H1 (cell line): ENCODE results near the gene TENT4A. TPM values are rescaled to one million over a fixed set of nuclear protein-coding genes. Genes with fewer than 3 reads are reported as not detected.
A peak's percentile ranks its signal among the peaks of the same experiment; 100 is the strongest.

ENCODE experiments used
- CTCF ChIA-PET: fragments of 300-600 bp; sonication (Branson Sonifier 250); formaldehyde crosslinking; loops from one replicate; lab custom pipeline; 2021; ENCODE audit not compliant: partially characterized antibody; lab: Charles Lee
- POLR2A ChIA-PET: fragments of 300-600 bp; sonication (Branson Sonifier 250); formaldehyde crosslinking; loops from one replicate; lab custom pipeline; 2021; ENCODE audit warnings: inconsistent platforms; ENCODE audit not compliant: partially characterized antibody; lab: Charles Lee
- DNase-seq, 2 experiments: peaks; one replicate each; pipeline versions ENCODE4 v3.0.0 to v3.0.0-alpha.2; 2010 to 2022; ENCODE audit warnings: low spot score in 2 of 2, low read depth in 1 of 2, mixed read lengths in 1 of 2
- FAIRE-seq: peaks from 2 replicates; lab custom pipeline; 2011; peaks lifted over from hg19 to GRCh38; lab: Jason Lieb, UNC
- H2AFZ ChIP-seq: 2 replicates; pipeline ENCODE4 v1.8.1; 2012; ENCODE audit warnings: low read length, inconsistent platforms
- H2AK5ac ChIP-seq: 2 replicates; pipeline ENCODE4 v1.6.1; 2013; ENCODE audit warnings: low read depth, low read length
- H2BK120ac ChIP-seq: replicated peaks from 2 replicates; pipeline ENCODE3; 2013; ENCODE audit warnings: low read depth, low read length, inconsistent platforms
- H2BK12ac ChIP-seq: 2 replicates; pipeline ENCODE4 v1.6.1; 2013; ENCODE audit warnings: low read depth, low read length
- H2BK15ac ChIP-seq: 2 replicates; pipeline ENCODE4 v1.6.1; 2013; ENCODE audit warnings: low read length
- H2BK20ac ChIP-seq: 2 replicates; pipeline ENCODE4 v1.6.1; 2013; ENCODE audit warnings: low read length
- H2BK5ac ChIP-seq: 2 replicates; pipeline ENCODE4 v1.6.1; 2013; ENCODE audit warnings: low read depth, low read length
- H3K14ac ChIP-seq: 2 replicates; pipeline ENCODE4 v1.6.1; 2013; ENCODE audit warnings: inconsistent platforms; ENCODE audit not compliant: insufficient read length
- H3K18ac ChIP-seq: 2 replicates; pipeline ENCODE4 v1.6.1; 2013; ENCODE audit warnings: low read length; ENCODE audit errors: extremely low read depth
- H3K23ac ChIP-seq: 2 replicates; pipeline ENCODE4 v1.6.1; 2013; ENCODE audit warnings: inconsistent platforms; ENCODE audit not compliant: insufficient read length
- H3K23me2 ChIP-seq: 2 replicates; pipeline ENCODE4 v1.6.1; 2013; ENCODE audit warnings: low read depth, low read length
- H3K27ac ChIP-seq: 2 replicates; pipeline ENCODE4 v1.6.1; 2011; ENCODE audit warnings: low read depth, low read length, inconsistent platforms
- H3K27me3 ChIP-seq, 4 experiments: replicated peaks in 1 of 4; 1 replicate in 1 of 4; 2 replicates in 3 of 4; pipeline versions ENCODE4 v1.6.1 to v1.8.1; 2011 to 2013; ENCODE audit warnings: low read length in 3 of 4, mild to moderate bottlenecking in 3 of 4, inconsistent platforms in 2 of 4, mixed read lengths in 2 of 4, moderate library complexity in 1 of 4; ENCODE audit not compliant: control insufficient read depth in 3 of 4, insufficient read depth in 3 of 4; ENCODE audit errors: extremely low read depth in 1 of 4
- H3K36me3 ChIP-seq, 4 experiments: 2 replicates each; pipeline versions ENCODE4 v1.6.1 to v1.8.1; 2011 to 2013; ENCODE audit warnings: mild to moderate bottlenecking in 4 of 4, low read length in 3 of 4, moderate library complexity in 2 of 4, control low read depth in 1 of 4, inconsistent platforms in 1 of 4; ENCODE audit not compliant: insufficient read depth in 4 of 4, control insufficient read depth in 2 of 4
- H3K4ac ChIP-seq: replicated peaks from 2 replicates; pipeline ENCODE3; 2013; ENCODE audit warnings: low read length, low read depth, mixed read lengths, inconsistent platforms; ENCODE audit not compliant: insufficient read length
- H3K4me1 ChIP-seq, 4 experiments: replicated peaks in 1 of 4; 1 replicate in 1 of 4; 2 replicates in 3 of 4; pipeline versions ENCODE4 v1.6.1 to v1.8.1; 2011 to 2013; ENCODE audit warnings: low read length in 3 of 4, inconsistent platforms in 2 of 4, mixed read lengths in 1 of 4; ENCODE audit not compliant: insufficient read depth in 4 of 4, control insufficient read depth in 3 of 4
- H3K4me2 ChIP-seq, 2 experiments: 2 replicates each; pipeline versions ENCODE4 v1.6.1 to v1.8.1; 2011 to 2013; ENCODE audit warnings: low read depth in 2 of 2, low read length in 2 of 2, control low read depth in 1 of 2, inconsistent platforms in 1 of 2, mild to moderate bottlenecking in 1 of 2; ENCODE audit not compliant: insufficient read depth in 1 of 2
- H3K4me3 ChIP-seq, 4 experiments: fragments of 200-600, 300-600 bp in 1 of 4; sonication (generic), shearing (Covaris generic), sonication (Bioruptor Twin) in 1 of 4; 2 replicates each; pipeline versions ENCODE4 v1.5.1 to v1.8.1; 2011 to 2016; ENCODE audit warnings: low read length in 4 of 4, low read depth in 3 of 4, control low read depth in 2 of 4, inconsistent platforms in 2 of 4, mild to moderate bottlenecking in 2 of 4, mixed read lengths in 1 of 4, moderate library complexity in 1 of 4; ENCODE audit not compliant: insufficient read depth in 2 of 4; ENCODE audit errors: extremely low read depth in 1 of 4
- H3K56ac ChIP-seq: replicated peaks from 2 replicates; pipeline ENCODE3; 2013; ENCODE audit warnings: low read depth, mild to moderate bottlenecking, mixed read lengths, low read length, inconsistent platforms; ENCODE audit not compliant: insufficient read length
- H3K79me1 ChIP-seq: 2 replicates; pipeline ENCODE4 v1.6.1; 2013; ENCODE audit warnings: low read depth, low read length, control low read depth
- H3K79me2 ChIP-seq, 2 experiments: 2 replicates each; pipeline versions ENCODE4 v1.6.1 to v1.8.1; 2012 to 2013; ENCODE audit warnings: low read length in 2 of 2, mild to moderate bottlenecking in 2 of 2, inconsistent platforms in 1 of 2; ENCODE audit not compliant: insufficient read depth in 2 of 2, control insufficient read depth in 1 of 2
- H3K9ac ChIP-seq, 4 experiments: replicated peaks in 1 of 4; 1 replicate in 1 of 4; 2 replicates in 3 of 4; pipeline versions ENCODE4 v1.6.1 to v1.8.1; 2011 to 2013; ENCODE audit warnings: low read depth in 3 of 4, low read length in 3 of 4, control low read depth in 2 of 4, mild to moderate bottlenecking in 2 of 4, moderate library complexity in 2 of 4, inconsistent platforms in 1 of 4; ENCODE audit errors: extremely low read depth in 1 of 4
- H3K9me3 ChIP-seq, 2 experiments: 2 replicates each; pipeline versions ENCODE4 v1.6.1 to v1.8.1; 2012 to 2013; ENCODE audit warnings: mild to moderate bottlenecking in 2 of 2, moderate library complexity in 2 of 2, control low read depth in 1 of 2, inconsistent platforms in 1 of 2, low read depth in 1 of 2, low read length in 1 of 2, mixed read lengths in 1 of 2; ENCODE audit not compliant: insufficient read depth in 2 of 2
- H4K20me1 ChIP-seq, 2 experiments: replicated peaks in 1 of 2; 2 replicates each; pipeline versions ENCODE3 to v1.8.1; 2011 to 2013; ENCODE audit warnings: inconsistent platforms in 2 of 2, low read length in 2 of 2, mild to moderate bottlenecking in 1 of 2; ENCODE audit not compliant: insufficient read depth in 2 of 2, control insufficient read depth in 1 of 2
- H4K5ac ChIP-seq: 2 replicates; pipeline ENCODE4 v1.6.1; 2013; ENCODE audit warnings: low read length, low read depth, mixed read lengths, inconsistent platforms; ENCODE audit not compliant: insufficient read length
- H4K8ac ChIP-seq: 2 replicates; pipeline ENCODE4 v1.8.0; 2013; ENCODE audit warnings: mild to moderate bottlenecking, moderate library complexity, low read length, inconsistent platforms; ENCODE audit not compliant: insufficient read depth; ENCODE audit errors: extremely low read depth
- H4K91ac ChIP-seq: replicated peaks from 2 replicates; pipeline ENCODE3; 2013; ENCODE audit warnings: low read length, mixed read lengths, inconsistent platforms; ENCODE audit not compliant: insufficient read length
- ATF2 ChIP-seq: IDR thresholded peaks from 2 replicates; pipeline ENCODE4 v1.6.1; 2012; ENCODE audit warnings: low read length, inconsistent platforms
- MAX ChIP-seq: IDR thresholded peaks from 2 replicates; pipeline ENCODE4 v1.6.1; 2012; ENCODE audit warnings: inconsistent platforms
- WGBS, 2 experiments: shearing (Covaris generic) in 1 of 2; methylation state at CpG; one replicate each; pipeline versions ENCODE4 v1.1.6 to v1.1.7; 2013 to 2015; ENCODE audit warnings: low lambda C conversion rate in 2 of 2, mixed read lengths in 2 of 2, inconsistent platforms in 1 of 2, low coverage in 1 of 2, missing lambda C conversion rate in 1 of 2; ENCODE audit not compliant: insufficient replicate concordance in 2 of 2, insufficient coverage in 1 of 2, insufficient read length in 1 of 2; ENCODE audit errors: extremely low coverage in 1 of 2, missing lambda C conversion rate in 1 of 2; 5-methylcytosine and 5-hydroxymethylcytosine counted together
- polyA plus RNA-seq, 7 experiments: library from polyadenylated mRNA; depleted of rRNA in 3 of 7; stranded (reverse) in 5 of 7; unstranded in 2 of 7; fragments of >200 nt in 5 of 7; fragments of 200-250 nt in 2 of 7; gene quantifications; 1 replicate in 5 of 7; 2 replicates in 1 of 7; 4 replicates in 1 of 7; pipeline versions ENCODE4 v1.2.1 to v1.2.3, GENCODE V29; 2011 to 2013; ENCODE audit warnings: missing spikeins in 2 of 7, mixed read lengths in 2 of 7
- total RNA-seq: library from RNA; stranded (reverse); fragmentation: NEBNext Ultra II Directional; extraction: Animal tissue kit (Norgen Biotek cat#: 25700); gene quantifications from 2 replicates; pipeline ENCODE4 v1.2.1, GENCODE V29; 2021

Gene TENT4A
- total and polyA plus RNA-seq, 2 of the 8 experiments (the other 6 are each of a cell fraction or from before 2014, with no cell fraction given): 8.9 to 25.1 TPM

DNA sequence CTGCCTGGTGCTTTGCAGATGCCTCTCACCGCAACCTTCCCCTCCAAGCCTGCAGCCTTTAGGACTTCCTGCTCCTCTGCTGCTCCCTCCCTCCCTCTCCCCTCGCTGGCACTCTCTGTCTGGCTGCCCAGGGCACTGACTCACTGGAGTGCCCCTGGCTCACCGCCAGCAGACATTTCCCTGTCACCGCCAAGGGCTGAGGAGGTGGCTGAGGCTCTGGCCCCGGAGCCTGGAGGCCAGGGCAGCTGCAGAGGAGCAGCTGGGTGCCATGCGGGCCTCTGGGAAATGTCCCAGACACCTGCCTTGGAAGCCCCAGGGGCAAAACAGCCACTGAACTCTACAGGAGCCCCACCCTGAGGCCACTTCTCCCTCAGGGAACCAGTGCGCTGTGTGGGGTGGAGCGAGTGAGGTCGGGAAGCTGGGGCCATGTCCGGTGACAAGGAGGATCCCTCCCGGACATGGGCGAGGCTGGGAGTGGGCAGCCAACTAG is 53.4 kb downstream of the TENT4A start:
- Histone ChIP-seq H3K23me2 (peaks cover 2% of the 10 kb centered on the region; the same call in 1 of the 2 replicates), H4K5ac (no peak overlapping the region), H2BK12ac (peak overlapping the region; percentile 50; the same call in 1 of the 2 replicates), H2BK20ac (no peak overlapping the region), H3K79me2 (no peaks in the 10 kb centered on the region), H3K4me1 (peaks cover 0 to 2% (median 1%) of the 10 kb centered on the region in 4 experiments; a peak in 2 of 7 replicates), H4K20me1 (no peaks in the 10 kb centered on the region), H2AFZ (no peak overlapping the region), H3K56ac (no peak overlapping the region), H2AK5ac (no peak overlapping the region), H3K27me3 (no peaks in the 10 kb centered on the region), H3K27ac (no peak overlapping the region), H3K9ac (no peak overlapping the region), H3K36me3 (no peaks in the 10 kb centered on the region), H4K91ac (no peak overlapping the region), H3K4me3 (no peak overlapping the region), H4K8ac (peak overlapping the region; percentile 35; the same call in 1 of the 2 replicates), H2BK120ac (no peak overlapping the region), H3K23ac (no peak overlapping the region), H2BK15ac (0 out of 2 replicates have a peak overlapping the region, but pooled peaks have one; percentile 29), H2BK5ac (no peak overlapping the region), H3K79me1 (no peaks in the 10 kb centered on the region), H3K14ac (no peak overlapping the region), H3K9me3 (no peaks in the 10 kb centered on the region), H3K18ac (no peak overlapping the region; the same call in 1 of the 2 replicates), H3K4ac (no peak overlapping the region), H3K4me2 (no peak overlapping the region)
- POLR2A ChIA-PET: no interaction called here
- FAIRE-seq (no peak), DNase-seq (no peak)
- WGBS, 2 experiments: 87% methylated on average over 9 of the region's 12 CpGs; no CpG with 5 or more reads in 1 of the 2 experiments
- CTCF ChIA-PET: interaction anchor here (0.5 to 8.4 kb wide), 29 partner anchors 9 to 1112 kb away, joined by 3 to 97 read pairs (median 3); no protein-coding TSS in a partner anchor
- TF ChIP-seq MAX (no peak), ATF2 (no peak)
